K562 (cell line): ENCODE data around the gene WWP2. TPM values are rescaled to one million over a fixed set of nuclear protein-coding genes. Genes with fewer than 3 reads are reported as not detected.

Experiments used
- BCOR ChIP-seq: fragments of 450-650 bp; IDR thresholded peaks from 2 replicates; pipeline ENCODE4 v1.6.1; 2016
- EZH2 ChIP-seq: IDR thresholded peaks from 2 replicates; pipeline ENCODE4 v1.6.1; 2012; ENCODE audit warnings: low read depth, mild to moderate bottlenecking, inconsistent platforms, low read length, borderline replicate concordance
- GATAD2B ChIP-seq: fragments of 450-650 bp; IDR thresholded peaks from 2 replicates; pipeline ENCODE4 v1.6.1; 2017; ENCODE audit warnings: mild to moderate bottlenecking, borderline replicate concordance
- HMGN3 ChIP-seq: IDR thresholded peaks from 2 replicates; pipeline ENCODE4 v1.6.1; 2011; ENCODE audit warnings: borderline replicate concordance, low read depth, mild to moderate bottlenecking, mixed read lengths, low read length; ENCODE audit not compliant: insufficient read length; ENCODE audit errors: extremely low read depth
- HSF4 ChIP-seq: fragments of 250-450 bp; sonication (Bioruptor Pico); IDR thresholded peaks from 2 replicates; pipeline ENCODE4 v2.1.2; 2022; ENCODE audit warnings: mild to moderate bottlenecking, moderate library complexity, borderline replicate concordance
- NFATC3 ChIP-seq: fragments of 450-650 bp; IDR thresholded peaks from 2 replicates; pipeline ENCODE4 v1.6.1; 2017; ENCODE audit warnings: mild to moderate bottlenecking
- NFIX ChIP-seq: fragments of 250-450 bp; sonication (Bioruptor Pico); IDR thresholded peaks from 2 replicates; pipeline ENCODE4 v1.4.0; 2020; ENCODE audit warnings: low read depth, mild to moderate bottlenecking, moderate library complexity
- RAD21 ChIP-seq, 2 experiments: fragments of 250-450 bp in 1 of 2; fragments of 450-650 bp in 1 of 2; sonication (Bioruptor Pico) in 1 of 2; formaldehyde crosslinking in 1 of 2; IDR thresholded peaks in 1 of 2; conservative IDR thresholded peaks in 1 of 2; 2 replicates each; pipeline versions ENCODE4 v1.4.0 to v1.8.0; 2020 to 2022; ENCODE audit warnings: mild to moderate bottlenecking in 2 of 2, moderate library complexity in 1 of 2
- TEAD4 ChIP-seq, 2 experiments: sonication (generic) in 1 of 2; formaldehyde crosslinking in 1 of 2; IDR thresholded peaks; 2 replicates each; pipeline versions ENCODE4 v1.6.1 to v1.8.0; 2012 to 2022; ENCODE audit warnings: borderline replicate concordance in 1 of 2, inconsistent platforms in 1 of 2, low read length in 1 of 2, mild to moderate bottlenecking in 1 of 2, missing genetic modification reagents in 1 of 2
- ZNF586 ChIP-seq: fragments of 450-650 bp; formaldehyde crosslinking; conservative IDR thresholded peaks from 2 replicates; pipeline ENCODE4 v1.4.0; 2020; ENCODE audit warnings: mild to moderate bottlenecking, moderate library complexity
- polyA plus RNA-seq, 8 experiments: library from polyadenylated mRNA; depleted of rRNA in 4 of 8; stranded (reverse) in 5 of 8; unstranded in 3 of 8; fragments of >200 nt; fragmentation: Nextera tagmentation in 2 of 8; fragmentation: Illumina TruSeq in 1 of 8; extraction: Ambion mirVana in 2 of 8; extraction: Trizol in 1 of 8; gene quantifications; 2 replicates each; pipeline versions ENCODE4 v1.2.1 to v1.2.3, GENCODE V29; 2011 to 2014; ENCODE audit warnings: inconsistent platforms in 1 of 8, missing spikeins in 1 of 8
- total RNA-seq, 7 experiments: library from RNA; depleted of rRNA in 6 of 7; stranded (reverse); fragments of >200 nt in 6 of 7; fragmentation: Illumina TruSeq in 2 of 7; extraction: Trizol in 2 of 7; gene quantifications; 2 replicates each; pipeline versions ENCODE4 v1.2.1 to v1.2.3, GENCODE V29; 2011 to 2021; ENCODE audit warnings: low replicate concordance in 1 of 7
- TF ChIP-seq, protein P1 (sequence below): sonication (generic); formaldehyde crosslinking; IDR thresholded peaks from 2 replicates; pipeline ENCODE4 v1.9.0; 2022; ENCODE audit warnings: mild to moderate bottlenecking, missing genetic modification reagents
- TF ChIP-seq, protein P2 (sequence below), 2 experiments: fragments of 450-650 bp; formaldehyde crosslinking in 1 of 2; IDR thresholded peaks; 2 replicates each; pipeline versions ENCODE4 v1.4.0 to v1.6.1; 2014 to 2020; ENCODE audit warnings: mild to moderate bottlenecking in 2 of 2, borderline replicate concordance in 1 of 2, low read depth in 1 of 2
- TF ChIP-seq, protein P3 (sequence below): fragments of 250-450 bp; sonication (Bioruptor Pico); IDR thresholded peaks from 2 replicates; pipeline ENCODE4 v1.4.0; 2020; ENCODE audit warnings: mild to moderate bottlenecking, moderate library complexity

The WWP2 gene
- total and polyA plus RNA-seq, 9 of the 15 experiments (the other 6 are each of a cell fraction or from before 2014, with no cell fraction given): 1.9 to 34.4 (median 14.6) TPM

DNA sequence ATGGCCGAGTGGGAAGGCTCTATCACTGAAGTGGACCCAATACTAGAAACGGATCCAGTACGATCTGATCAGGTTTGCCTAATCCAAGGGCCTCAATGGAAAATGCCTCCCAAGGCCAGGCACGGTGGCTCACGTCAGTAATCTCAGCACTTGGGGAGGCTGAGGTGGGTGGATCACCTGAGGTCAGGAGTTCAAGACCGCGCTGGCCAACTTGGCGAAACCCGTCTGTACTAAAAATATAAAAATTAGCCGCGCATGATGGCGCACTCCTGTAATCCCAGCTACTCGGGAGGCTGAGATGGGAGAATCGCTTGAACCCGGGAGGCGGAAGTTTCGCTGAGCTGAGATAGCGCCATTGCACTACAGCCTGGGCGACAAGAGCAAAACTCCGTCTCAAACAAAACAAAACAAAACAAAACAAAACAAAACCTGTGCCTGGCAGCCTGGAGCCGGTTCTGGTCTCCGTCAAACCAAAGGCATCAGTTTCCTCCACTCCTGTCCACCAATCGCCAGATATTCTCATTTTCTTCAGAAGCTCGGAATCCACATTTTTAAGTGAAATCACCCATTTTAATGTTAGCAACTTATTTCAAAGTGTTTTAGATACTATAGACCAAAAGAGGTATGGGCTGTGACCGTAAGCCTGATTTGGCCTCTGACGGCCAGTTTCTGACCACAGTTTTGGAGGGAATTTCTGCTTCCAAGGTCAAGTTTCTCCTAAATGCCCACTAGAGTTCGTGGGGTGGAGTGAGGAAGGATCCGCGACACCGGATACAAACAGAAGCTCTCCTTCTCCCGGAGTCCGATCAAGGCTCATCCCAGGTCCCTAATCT, 36.4 kb upstream of the WWP2 start (continued):
- TF ChIP-seq HMGN3 (no peak), NFIX (CRISPR knock-in tag) (no peak), RAD21 (CRISPR knock-in tag; conservative IDR thresholded peaks at IDR 0.05 in 1 of 2, IDR thresholded peaks at IDR 0.05 in 1 of 2) (no peak), EZH2 (no peak), GATAD2B (peak; percentile 34; the same call in 1 of the 2 replicates), BCOR (no peak), ZNF586 (CRISPR knock-in tag) (no peak), TEAD4 (IDR thresholded peaks at IDR 0.05; ENCODE audit: low read length) (no peak), TEAD4 (CRISPR knock-in tag; IDR thresholded peaks at IDR 0.05; ENCODE audit: borderline replicate concordance) (no peak), NFATC3 (no peak), HSF4 (CRISPR knock-in tag) (no peak)
- TF ChIP-seq, protein P1, sequence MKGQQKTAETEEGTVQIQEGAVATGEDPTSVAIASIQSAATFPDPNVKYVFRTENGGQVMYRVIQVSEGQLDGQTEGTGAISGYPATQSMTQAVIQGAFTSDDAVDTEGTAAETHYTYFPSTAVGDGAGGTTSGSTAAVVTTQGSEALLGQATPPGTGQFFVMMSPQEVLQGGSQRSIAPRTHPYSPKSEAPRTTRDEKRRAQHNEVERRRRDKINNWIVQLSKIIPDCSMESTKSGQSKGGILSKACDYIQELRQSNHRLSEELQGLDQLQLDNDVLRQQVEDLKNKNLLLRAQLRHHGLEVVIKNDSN: no peak
- TF ChIP-seq, protein P2, sequence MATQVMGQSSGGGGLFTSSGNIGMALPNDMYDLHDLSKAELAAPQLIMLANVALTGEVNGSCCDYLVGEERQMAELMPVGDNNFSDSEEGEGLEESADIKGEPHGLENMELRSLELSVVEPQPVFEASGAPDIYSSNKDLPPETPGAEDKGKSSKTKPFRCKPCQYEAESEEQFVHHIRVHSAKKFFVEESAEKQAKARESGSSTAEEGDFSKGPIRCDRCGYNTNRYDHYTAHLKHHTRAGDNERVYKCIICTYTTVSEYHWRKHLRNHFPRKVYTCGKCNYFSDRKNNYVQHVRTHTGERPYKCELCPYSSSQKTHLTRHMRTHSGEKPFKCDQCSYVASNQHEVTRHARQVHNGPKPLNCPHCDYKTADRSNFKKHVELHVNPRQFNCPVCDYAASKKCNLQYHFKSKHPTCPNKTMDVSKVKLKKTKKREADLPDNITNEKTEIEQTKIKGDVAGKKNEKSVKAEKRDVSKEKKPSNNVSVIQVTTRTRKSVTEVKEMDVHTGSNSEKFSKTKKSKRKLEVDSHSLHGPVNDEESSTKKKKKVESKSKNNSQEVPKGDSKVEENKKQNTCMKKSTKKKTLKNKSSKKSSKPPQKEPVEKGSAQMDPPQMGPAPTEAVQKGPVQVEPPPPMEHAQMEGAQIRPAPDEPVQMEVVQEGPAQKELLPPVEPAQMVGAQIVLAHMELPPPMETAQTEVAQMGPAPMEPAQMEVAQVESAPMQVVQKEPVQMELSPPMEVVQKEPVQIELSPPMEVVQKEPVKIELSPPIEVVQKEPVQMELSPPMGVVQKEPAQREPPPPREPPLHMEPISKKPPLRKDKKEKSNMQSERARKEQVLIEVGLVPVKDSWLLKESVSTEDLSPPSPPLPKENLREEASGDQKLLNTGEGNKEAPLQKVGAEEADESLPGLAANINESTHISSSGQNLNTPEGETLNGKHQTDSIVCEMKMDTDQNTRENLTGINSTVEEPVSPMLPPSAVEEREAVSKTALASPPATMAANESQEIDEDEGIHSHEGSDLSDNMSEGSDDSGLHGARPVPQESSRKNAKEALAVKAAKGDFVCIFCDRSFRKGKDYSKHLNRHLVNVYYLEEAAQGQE (IDR thresholded peaks at IDR 0.05; ENCODE audit: borderline replicate concordance): peak; percentile 33; the same call in 1 of the 2 replicates
- TF ChIP-seq, protein P2 (CRISPR knock-in tag; IDR thresholded peaks at IDR 0.05; ENCODE audit: low read depth): no peak
- TF ChIP-seq, protein P3, sequence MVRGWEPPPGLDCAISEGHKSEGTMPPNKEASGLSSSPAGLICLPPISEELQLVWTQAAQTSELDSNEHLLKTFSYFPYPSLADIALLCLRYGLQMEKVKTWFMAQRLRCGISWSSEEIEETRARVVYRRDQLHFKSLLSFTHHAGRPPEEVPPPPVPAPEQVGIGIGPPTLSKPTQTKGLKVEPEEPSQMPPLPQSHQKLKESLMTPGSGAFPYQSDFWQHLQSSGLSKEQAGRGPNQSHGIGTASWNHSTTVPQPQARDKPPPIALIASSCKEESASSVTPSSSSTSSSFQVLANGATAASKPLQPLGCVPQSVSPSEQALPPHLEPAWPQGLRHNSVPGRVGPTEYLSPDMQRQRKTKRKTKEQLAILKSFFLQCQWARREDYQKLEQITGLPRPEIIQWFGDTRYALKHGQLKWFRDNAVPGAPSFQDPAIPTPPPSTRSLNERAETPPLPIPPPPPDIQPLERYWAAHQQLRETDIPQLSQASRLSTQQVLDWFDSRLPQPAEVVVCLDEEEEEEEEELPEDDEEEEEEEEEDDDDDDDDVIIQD (CRISPR knock-in tag): no peak
